ENCODE results near the gene CALCA.

Gene CALCA

DNA sequence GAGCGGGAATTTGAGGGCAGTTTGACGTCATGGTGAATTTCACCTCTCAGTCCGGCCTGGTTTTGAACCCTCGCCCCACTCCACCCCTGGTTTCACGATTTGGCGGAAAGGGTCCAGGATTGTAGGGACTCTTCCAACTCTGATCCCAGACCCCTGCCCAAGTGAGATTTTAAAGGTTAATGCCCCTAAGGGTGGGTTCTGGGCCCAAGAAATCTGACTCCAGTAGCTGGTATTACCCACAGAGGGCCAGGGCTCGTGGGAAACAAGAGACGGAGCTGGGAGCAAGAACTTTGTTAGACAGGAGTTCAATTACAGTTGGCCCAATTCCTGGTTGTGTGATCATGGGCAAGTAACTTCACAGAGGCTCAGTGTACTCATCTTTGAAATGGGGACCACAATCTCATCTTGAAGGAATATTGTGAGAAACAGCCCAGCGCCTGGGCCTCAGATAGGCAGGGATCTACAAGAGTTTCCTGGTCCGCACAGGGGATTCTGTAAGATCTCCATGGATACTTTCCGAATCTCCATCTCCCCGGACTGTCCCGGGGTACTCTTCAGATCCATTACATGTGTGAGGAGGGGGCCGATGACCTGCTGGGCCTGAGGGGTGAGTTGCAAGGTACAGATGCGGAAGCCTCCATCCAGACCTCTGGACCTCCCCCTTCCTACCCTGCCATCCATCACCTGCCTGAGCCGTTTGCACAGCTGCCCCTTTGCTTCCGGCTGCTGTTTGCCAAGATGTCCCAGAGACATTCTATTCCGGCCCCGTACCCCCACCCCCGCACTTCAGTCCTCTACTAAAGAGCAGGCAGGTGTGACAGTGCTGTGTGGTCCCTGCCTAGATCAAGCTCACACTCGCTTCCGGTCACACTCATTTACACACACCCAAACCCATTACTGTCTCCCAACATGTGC is 687 bp upstream of the CALCA start:
- Mint-ChIP-seq H3K36me3 (ENCODE audit: low read depth) (no peaks in the 10 kb centered on the region), H3K9me3 (no peaks in the 10 kb centered on the region), H3K27me3 (peaks cover 79% of the 10 kb centered on the region), H3K27ac (no peak overlapping the region), H3K4me3 (no peak overlapping the region), H3K4me1 (ENCODE audit: low read depth) (peaks cover 15% of the 10 kb centered on the region)
- intact Hi-C loops (cut with micrococcal nuclease): loop anchor here (10.0 kb wide), 1 partner anchor 102 kb away; the partner anchor contains the start of gene CALCB

DNA sequence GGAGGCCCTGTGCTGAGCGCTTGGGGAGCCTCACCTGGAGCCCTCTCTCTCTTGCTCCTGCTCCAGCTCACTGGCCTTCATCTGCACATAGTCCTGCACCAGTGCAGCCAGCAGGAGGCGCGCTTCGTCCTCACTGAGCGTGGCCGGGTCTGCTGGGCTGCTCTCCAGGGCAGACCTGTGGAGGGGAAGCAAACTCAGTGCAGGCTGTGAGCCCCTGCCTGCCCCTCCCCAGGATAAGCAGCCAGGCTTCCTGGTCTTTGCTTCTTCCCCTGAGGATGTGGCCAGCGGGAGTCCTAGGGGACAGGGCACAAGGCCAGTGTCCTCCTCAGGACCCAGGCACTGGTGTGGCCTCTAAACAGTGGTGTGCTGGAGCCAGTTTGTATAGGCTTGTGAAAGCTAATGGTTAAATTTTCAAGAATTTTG is 2.2 kb downstream of the CALCA start:
- H3K27me3 Mint-ChIP-seq: peaks cover 67% of the 10 kb centered on the region
- H3K9me3 Mint-ChIP-seq: no peaks in the 10 kb centered on the region
- H3K4me1 Mint-ChIP-seq (ENCODE audit: low read depth): peaks cover 15% of the 10 kb centered on the region
- no peak overlapping the region for H3K27ac Mint-ChIP-seq
- H3K4me3 Mint-ChIP-seq: no peak overlapping the region
- no peaks in the 10 kb centered on the region for H3K36me3 Mint-ChIP-seq (ENCODE audit: low read depth)
- intact Hi-C loops (cut with micrococcal nuclease): loop anchor here (10.0 kb wide), 1 partner anchor 105 kb away; the partner anchor contains the start of gene CALCB

GRCh38 chr11:14967581-14968243 is 4.4 kb downstream of the CALCA start:
- Mint-ChIP-seq H3K9me3 (no peaks in the 10 kb centered on the region), H3K36me3 (ENCODE audit: low read depth) (no peaks in the 10 kb centered on the region), H3K27ac (no peak overlapping the region), H3K4me1 (ENCODE audit: low read depth) (no peaks in the 10 kb centered on the region), H3K27me3 (peaks cover 45% of the 10 kb centered on the region), H3K4me3 (no peak overlapping the region)
- intact Hi-C loops (cut with micrococcal nuclease): no loop called here

GRCh38 chr11:14956111-14956510 is 16.0 kb downstream of the CALCA start:
- intact Hi-C loops (cut with micrococcal nuclease): no loop called here
- Mint-ChIP-seq H3K27ac (no peak overlapping the region), H3K4me1 (ENCODE audit: low read depth) (no peaks in the 10 kb centered on the region), H3K4me3 (no peak overlapping the region), H3K9me3 (peaks cover under 1% of the 10 kb centered on the region), H3K27me3 (no peaks in the 10 kb centered on the region), H3K36me3 (ENCODE audit: low read depth) (no peaks in the 10 kb centered on the region)

GRCh38 chr11:14954581-14954980 is 17.6 kb downstream of the CALCA start:
- intact Hi-C loops (cut with micrococcal nuclease): no loop called here
- H3K36me3 Mint-ChIP-seq (ENCODE audit: low read depth): no peaks in the 10 kb centered on the region
- H3K27ac Mint-ChIP-seq: no peak overlapping the region
- H3K4me3 Mint-ChIP-seq: no peak overlapping the region
- H3K4me1 Mint-ChIP-seq (ENCODE audit: low read depth): no peaks in the 10 kb centered on the region
- H3K27me3 Mint-ChIP-seq: no peaks in the 10 kb centered on the region
- H3K9me3 Mint-ChIP-seq: no peaks in the 10 kb centered on the region

GRCh38 chr11:14953904-14954303 is 18.2 kb downstream of the CALCA start:
- intact Hi-C loops (cut with micrococcal nuclease): no loop called here
- no peaks in the 10 kb centered on the region for H3K9me3 Mint-ChIP-seq
- no peaks in the 10 kb centered on the region for H3K27me3 Mint-ChIP-seq
- H3K36me3 Mint-ChIP-seq (ENCODE audit: low read depth): no peaks in the 10 kb centered on the region
- no peaks in the 10 kb centered on the region for H3K4me1 Mint-ChIP-seq (ENCODE audit: low read depth)
- no peak overlapping the region for H3K4me3 Mint-ChIP-seq
- H3K27ac Mint-ChIP-seq: no peak overlapping the region

DNA sequence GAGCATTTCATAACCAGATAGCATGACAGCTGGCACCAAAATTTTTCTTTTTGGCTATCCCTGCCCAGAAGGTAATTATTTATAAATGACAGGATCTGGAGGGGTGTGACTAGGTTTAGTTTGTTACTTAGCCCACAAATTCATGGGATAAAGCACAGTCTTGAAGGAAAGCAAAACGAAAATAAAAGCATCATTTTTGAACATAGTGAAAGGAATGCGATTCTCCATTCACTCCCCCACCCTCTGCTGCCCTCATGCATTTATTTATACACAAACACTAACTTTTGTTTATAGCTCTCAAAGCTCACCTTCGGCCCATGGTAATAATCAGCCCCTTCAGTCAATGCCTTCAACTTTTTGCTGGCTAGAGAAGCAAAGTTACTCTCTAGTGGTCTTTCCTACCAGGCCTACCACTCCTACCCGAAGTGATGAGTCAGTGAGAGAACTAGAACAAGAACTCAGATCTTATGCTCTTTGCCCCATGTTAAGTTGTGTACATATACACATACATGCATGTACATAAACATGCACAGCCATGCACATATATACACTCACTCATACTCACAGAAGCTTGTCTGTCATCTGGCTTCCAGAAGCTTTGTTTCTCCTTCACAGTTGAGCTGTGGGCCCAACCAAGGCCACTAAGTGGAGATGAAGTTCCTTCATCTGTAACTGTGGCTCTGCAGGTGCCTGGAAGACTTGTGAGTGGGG is 22.6 kb downstream of the CALCA start:
- peaks cover 2% of the 10 kb centered on the region for H3K27me3 Mint-ChIP-seq
- no peak overlapping the region for H3K4me3 Mint-ChIP-seq
- H3K4me1 Mint-ChIP-seq (ENCODE audit: low read depth): no peaks in the 10 kb centered on the region
- no peaks in the 10 kb centered on the region for H3K9me3 Mint-ChIP-seq
- H3K27ac Mint-ChIP-seq: no peak overlapping the region
- intact Hi-C loops (cut with micrococcal nuclease): no loop called here
- H3K36me3 Mint-ChIP-seq (ENCODE audit: low read depth): no peaks in the 10 kb centered on the region

GRCh38 chr11:14942745-14943144 is 29.4 kb downstream of the CALCA start:
- peaks cover 8% of the 10 kb centered on the region for H3K9me3 Mint-ChIP-seq
- H3K27ac Mint-ChIP-seq: no peak overlapping the region
- no peaks in the 10 kb centered on the region for H3K4me1 Mint-ChIP-seq (ENCODE audit: low read depth)
- no peak overlapping the region for H3K4me3 Mint-ChIP-seq
- peaks cover under 1% of the 10 kb centered on the region for H3K27me3 Mint-ChIP-seq
- intact Hi-C loops (cut with micrococcal nuclease): no loop called here
- H3K36me3 Mint-ChIP-seq (ENCODE audit: low read depth): no peaks in the 10 kb centered on the region

GRCh38 chr11:14938936-14939335 is 33.2 kb downstream of the CALCA start:
- no peaks in the 10 kb centered on the region for H3K36me3 Mint-ChIP-seq (ENCODE audit: low read depth)
- peaks cover 8% of the 10 kb centered on the region for H3K9me3 Mint-ChIP-seq
- no peak overlapping the region for H3K4me3 Mint-ChIP-seq
- no peaks in the 10 kb centered on the region for H3K4me1 Mint-ChIP-seq (ENCODE audit: low read depth)
- H3K27ac Mint-ChIP-seq: no peak overlapping the region
- H3K27me3 Mint-ChIP-seq: no peaks in the 10 kb centered on the region
- intact Hi-C loops (cut with micrococcal nuclease): no loop called here

DNA sequence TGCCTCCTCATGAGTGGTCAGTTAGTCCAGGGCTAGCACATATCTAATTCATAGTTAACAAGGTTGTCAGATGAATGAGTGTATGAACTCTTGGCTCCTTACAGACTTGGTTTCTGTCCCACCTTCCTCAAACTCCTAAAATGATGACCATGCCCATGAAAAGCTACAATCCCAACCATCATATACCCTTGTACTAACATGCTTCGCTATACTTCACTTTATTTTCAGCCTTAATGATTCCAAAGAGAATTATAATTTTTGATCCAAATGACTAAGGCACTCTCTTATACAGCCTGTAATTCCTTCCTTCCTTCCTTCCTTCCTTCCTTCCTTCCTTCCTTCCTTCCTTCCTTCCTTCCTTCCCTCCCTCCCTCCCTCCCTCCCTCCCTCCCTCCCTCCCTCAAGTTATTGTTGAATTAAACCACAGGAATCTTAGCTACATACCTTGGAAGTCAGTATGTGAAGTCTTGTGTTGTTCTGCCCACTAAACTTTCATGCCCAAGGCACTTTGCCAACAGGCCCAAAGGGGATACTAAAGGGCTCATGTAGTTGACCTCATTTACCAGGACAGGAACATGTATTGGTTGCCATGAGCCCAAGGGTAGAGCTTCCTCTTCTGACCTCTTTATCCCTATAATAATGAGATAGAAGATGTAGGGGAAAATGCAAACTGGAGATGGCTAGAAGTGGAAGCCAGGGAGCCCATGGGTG is 37.4 kb downstream of the CALCA start:
- Mint-ChIP-seq H3K4me1 (ENCODE audit: low read depth) (no peaks in the 10 kb centered on the region), H3K27ac (no peak overlapping the region), H3K27me3 (peaks cover 3% of the 10 kb centered on the region), H3K4me3 (no peak overlapping the region), H3K36me3 (ENCODE audit: low read depth) (no peaks in the 10 kb centered on the region), H3K9me3 (peaks cover under 1% of the 10 kb centered on the region)
- intact Hi-C loops (cut with micrococcal nuclease): no loop called here

DNA sequence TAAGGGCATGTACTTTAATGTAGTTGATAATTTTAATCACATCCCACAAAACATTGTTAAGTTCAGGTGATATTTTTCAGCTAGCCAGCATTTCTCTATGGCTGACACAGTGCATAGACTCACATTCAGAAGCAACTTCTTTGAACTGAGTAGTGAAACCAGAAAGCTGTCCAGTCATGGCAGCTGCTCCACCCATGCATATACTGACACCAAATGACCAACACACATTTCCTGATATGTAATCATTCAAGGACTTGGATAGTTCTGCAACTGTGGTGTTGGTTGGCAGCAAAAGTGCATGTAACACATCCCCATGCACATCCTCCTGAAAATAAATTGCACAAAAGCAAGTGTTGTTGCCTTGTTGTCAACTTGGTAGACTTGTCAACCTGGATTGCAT is 39.7 kb downstream of the CALCA start:
- H3K36me3 Mint-ChIP-seq (ENCODE audit: low read depth): no peaks in the 10 kb centered on the region
- peaks cover 24% of the 10 kb centered on the region for H3K9me3 Mint-ChIP-seq
- peaks cover 3% of the 10 kb centered on the region for H3K27me3 Mint-ChIP-seq
- intact Hi-C loops (cut with micrococcal nuclease): no loop called here
- H3K4me1 Mint-ChIP-seq (ENCODE audit: low read depth): no peaks in the 10 kb centered on the region
- no peak overlapping the region for H3K27ac Mint-ChIP-seq
- H3K4me3 Mint-ChIP-seq: no peak overlapping the region

GRCh38 chr11:14930369-14930768 is 41.8 kb downstream of the CALCA start:
- Mint-ChIP-seq H3K27me3 (peaks cover 3% of the 10 kb centered on the region), H3K4me3 (no peak overlapping the region), H3K9me3 (peaks cover 24% of the 10 kb centered on the region), H3K4me1 (ENCODE audit: low read depth) (no peaks in the 10 kb centered on the region), H3K36me3 (ENCODE audit: low read depth) (no peaks in the 10 kb centered on the region), H3K27ac (no peak overlapping the region)
- intact Hi-C loops (cut with micrococcal nuclease): no loop called here

DNA sequence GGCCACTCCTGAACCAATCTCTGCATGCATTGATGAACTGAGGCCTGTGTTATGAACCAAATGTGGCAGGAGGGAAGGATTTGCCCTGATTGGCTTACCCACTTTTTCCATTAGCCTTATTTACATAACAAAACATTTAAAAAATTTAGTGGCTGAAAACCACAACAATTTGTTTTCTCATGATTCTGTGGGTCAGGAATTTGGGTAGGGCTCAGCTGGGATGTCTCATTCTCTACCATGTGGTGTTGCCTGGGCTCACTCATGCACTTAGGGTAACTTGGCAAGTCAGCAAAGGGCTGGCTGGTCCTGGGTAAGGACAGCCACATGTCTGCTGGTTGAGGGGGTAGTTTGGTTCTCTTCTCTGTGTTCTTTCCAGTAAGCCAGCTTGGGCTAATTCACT is 45.0 kb downstream of the CALCA start:
- H3K27ac Mint-ChIP-seq: no peak overlapping the region
- no peaks in the 10 kb centered on the region for H3K36me3 Mint-ChIP-seq (ENCODE audit: low read depth)
- peaks cover 3% of the 10 kb centered on the region for H3K27me3 Mint-ChIP-seq
- H3K4me1 Mint-ChIP-seq (ENCODE audit: low read depth): no peaks in the 10 kb centered on the region
- H3K9me3 Mint-ChIP-seq: peaks cover 24% of the 10 kb centered on the region
- intact Hi-C loops (cut with micrococcal nuclease): no loop called here
- H3K4me3 Mint-ChIP-seq: no peak overlapping the region

Measured in dendritic cell treated with granulocyte-macrophage colony-stimulating factor and Interleukin-4, amounts not matched to agents 40 ng/mL and 50 ng/mL, for 4 days (primary cell).